ENCODE results near the gene NKAIN2.

DNA sequence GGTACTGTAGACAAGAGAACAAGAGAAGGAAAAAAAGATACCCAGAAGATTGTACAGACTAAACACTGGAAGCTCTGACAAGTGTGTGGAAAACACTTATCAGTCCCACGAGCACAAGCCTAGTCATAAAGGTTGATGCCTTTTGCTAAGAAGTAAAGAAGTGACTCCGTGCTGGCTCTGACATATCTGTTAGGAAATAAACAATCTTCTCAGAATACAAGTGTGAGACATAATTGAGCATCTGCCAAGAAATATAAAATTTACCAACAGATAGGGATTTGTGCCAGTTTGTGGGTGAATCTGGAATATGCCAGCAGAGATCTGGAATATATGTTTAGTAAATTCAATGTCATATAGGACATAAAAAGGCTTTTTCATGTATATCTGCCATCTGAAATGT lies 899.9 kb downstream of the NKAIN2 start:
- TF ChIP-seq ZBTB8A (tag by site-specific recombination; IDR thresholded peaks at IDR 0.05), result no peak
- TF ChIP-seq, protein P1, sequence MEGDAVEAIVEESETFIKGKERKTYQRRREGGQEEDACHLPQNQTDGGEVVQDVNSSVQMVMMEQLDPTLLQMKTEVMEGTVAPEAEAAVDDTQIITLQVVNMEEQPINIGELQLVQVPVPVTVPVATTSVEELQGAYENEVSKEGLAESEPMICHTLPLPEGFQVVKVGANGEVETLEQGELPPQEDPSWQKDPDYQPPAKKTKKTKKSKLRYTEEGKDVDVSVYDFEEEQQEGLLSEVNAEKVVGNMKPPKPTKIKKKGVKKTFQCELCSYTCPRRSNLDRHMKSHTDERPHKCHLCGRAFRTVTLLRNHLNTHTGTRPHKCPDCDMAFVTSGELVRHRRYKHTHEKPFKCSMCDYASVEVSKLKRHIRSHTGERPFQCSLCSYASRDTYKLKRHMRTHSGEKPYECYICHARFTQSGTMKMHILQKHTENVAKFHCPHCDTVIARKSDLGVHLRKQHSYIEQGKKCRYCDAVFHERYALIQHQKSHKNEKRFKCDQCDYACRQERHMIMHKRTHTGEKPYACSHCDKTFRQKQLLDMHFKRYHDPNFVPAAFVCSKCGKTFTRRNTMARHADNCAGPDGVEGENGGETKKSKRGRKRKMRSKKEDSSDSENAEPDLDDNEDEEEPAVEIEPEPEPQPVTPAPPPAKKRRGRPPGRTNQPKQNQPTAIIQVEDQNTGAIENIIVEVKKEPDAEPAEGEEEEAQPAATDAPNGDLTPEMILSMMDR (tag by site-specific recombination; IDR thresholded peaks at IDR 0.05), result no peak
